Glomerular endothelial cell (primary cell): ENCODE results near the gene CSNK1D. TPM values are rescaled to one million over a fixed set of nuclear protein-coding genes. Genes with fewer than 3 reads are reported as not detected.
"Not testable (repeated sequence)": the region's sequence is repeated elsewhere in the genome, so short reads cannot be mapped to it uniquely, and the experiment has no call there.

Experiments
- DNase-seq: peaks from one replicate; pipeline ENCODE4 v3.0.0-alpha.2; 2011; ENCODE audit warnings: low read depth, low spot score; ENCODE audit errors: extremely low read depth
- total RNA-seq: library from RNA; depleted of rRNA; stranded (reverse); fragments of >200 nt; gene quantifications from 2 replicates; pipeline ENCODE4 v1.2.3, GENCODE V29; 2015

Gene CSNK1D
- total RNA-seq, 1 donor from 2014 or later, result 88.0 TPM

GRCh38 chr17:82254096-82254495, 19.4 kb downstream of the CSNK1D start:
- DNase-seq, result not testable (repeated sequence)

- DNase-seq, result no peak
Measured at GRCh38 chr17:82253179-82253544, 20.3 kb downstream of the CSNK1D start.

- DNase-seq, result no peak
Measured at GRCh38 chr17:82252511-82253178, 20.9 kb downstream of the CSNK1D start.

- no peak for DNase-seq
Measured at GRCh38 chr17:82250868-82251500, 22.5 kb downstream of the CSNK1D start.

- DNase-seq, result no peak
Measured at GRCh38 chr17:82249896-82250581, 23.5 kb downstream of the CSNK1D start.

GRCh38 chr17:82248815-82249674, 24.5 kb downstream of the CSNK1D start:
- no peak for DNase-seq

GRCh38 chr17:82247856-82248671, 25.4 kb downstream of the CSNK1D start:
- no peak for DNase-seq

GRCh38 chr17:82247182-82247823, 26.2 kb downstream of the CSNK1D start:
- no peak for DNase-seq

- no peak for DNase-seq
Measured at GRCh38 chr17:82246365-82247181, 26.9 kb downstream of the CSNK1D start.

- no peak for DNase-seq
Measured at GRCh38 chr17:82246040-82246364, 27.5 kb downstream of the CSNK1D start.

GRCh38 chr17:82245134-82246039, 28.1 kb downstream of the CSNK1D start:
- DNase-seq, result no peak

- no peak for DNase-seq
Measured at GRCh38 chr17:82244413-82245133, 28.9 kb downstream of the CSNK1D start.

GRCh38 chr17:82243648-82244412, 29.7 kb downstream of the CSNK1D start:
- DNase-seq, result no peak

- no peak for DNase-seq
Measured at GRCh38 chr17:82242977-82243647, 30.4 kb downstream of the CSNK1D start.

- DNase-seq, result no peak
Measured at GRCh38 chr17:82242698-82242976, 30.9 kb downstream of the CSNK1D start.

- no peak for DNase-seq
Measured at GRCh38 chr17:82241926-82242697, 31.4 kb downstream of the CSNK1D start.
